Glutamatergic neuron (in vitro differentiated cells): ENCODE results near the gene TRIM54. TPM values are rescaled to one million over a fixed set of nuclear protein-coding genes. Genes with fewer than 3 reads are reported as not detected.

ENCODE experiments used
- DNase-seq: peaks from one replicate; pipeline ENCODE4 v3.0.0; 2022
- H3K27ac Mint-ChIP-seq: one replicate; pipeline ENCODE4 v1.8.0; 2020; ENCODE audit warnings: mild to moderate bottlenecking, mixed read lengths, inconsistent platforms; ENCODE audit not compliant: unreplicated experiment
- H3K27me3 Mint-ChIP-seq: one replicate; pipeline ENCODE4 v1.8.0; 2020; ENCODE audit warnings: mild to moderate bottlenecking, moderate library complexity, mixed read lengths, inconsistent platforms; ENCODE audit not compliant: unreplicated experiment
- H3K36me3 Mint-ChIP-seq: one replicate; pipeline ENCODE4 v1.8.0; 2020; ENCODE audit warnings: mild to moderate bottlenecking, mixed read lengths, inconsistent platforms; ENCODE audit not compliant: unreplicated experiment
- H3K4me1 Mint-ChIP-seq: one replicate; pipeline ENCODE4 v1.8.0; 2020; ENCODE audit warnings: mild to moderate bottlenecking, low read depth, mixed read lengths, inconsistent platforms; ENCODE audit not compliant: unreplicated experiment
- H3K4me3 Mint-ChIP-seq: one replicate; pipeline ENCODE4 v1.8.0; 2020; ENCODE audit warnings: mild to moderate bottlenecking, mixed read lengths, inconsistent platforms; ENCODE audit not compliant: unreplicated experiment
- H3K9me3 Mint-ChIP-seq: one replicate; pipeline ENCODE4 v1.8.0; 2020; ENCODE audit warnings: mild to moderate bottlenecking, moderate library complexity, mixed read lengths, inconsistent platforms; ENCODE audit not compliant: unreplicated experiment
- CTCF ChIP-seq: fragments of 200-600 bp; sonication (generic); IDR thresholded peaks from one replicate; pipeline ENCODE4 v1.5.0; 2021; ENCODE audit not compliant: partially characterized antibody, unreplicated experiment
- total RNA-seq: library from RNA; stranded (reverse); fragmentation: NEBNext Ultra II Directional; extraction: Animal tissue kit (Norgen Biotek cat#: 25700); gene quantifications from one replicate; pipeline ENCODE4 v1.2.1, GENCODE V29; 2021; ENCODE audit not compliant: unreplicated experiment

TRIM54 gene
- total RNA-seq, 1 donor from 2014 or later, result 2.0 TPM

- TF ChIP-seq CTCF, result no peak
- Mint-ChIP-seq H3K4me3 (no peak overlapping the region), H3K4me1 (peaks cover 20% of the 10 kb centered on the region), H3K27me3 (peaks cover 2% of the 10 kb centered on the region), H3K27ac (no peak overlapping the region), H3K36me3 (no peaks in the 10 kb centered on the region), H3K9me3 (peaks cover 8% of the 10 kb centered on the region)
- DNase-seq, result no peak
These were observed 4.2 kb upstream of the TRIM54 start for GRCh38 chr2:27278010-27278409.

GRCh38 chr2:27280826-27281225 lies 1.4 kb upstream of the TRIM54 start:
- peaks cover 2% of the 10 kb centered on the region for H3K27me3 Mint-ChIP-seq
- no peak overlapping the region for H3K4me3 Mint-ChIP-seq
- peaks cover 26% of the 10 kb centered on the region for H3K4me1 Mint-ChIP-seq
- H3K9me3 Mint-ChIP-seq, result peaks cover 8% of the 10 kb centered on the region
- no peaks in the 10 kb centered on the region for H3K36me3 Mint-ChIP-seq
- no peak for DNase-seq
- TF ChIP-seq CTCF, result no peak
- H3K27ac Mint-ChIP-seq, result no peak overlapping the region

- Mint-ChIP-seq H3K27me3 (peaks cover 2% of the 10 kb centered on the region), H3K4me1 (peaks cover 26% of the 10 kb centered on the region), H3K27ac (peak overlapping the region; percentile 53), H3K4me3 (no peak overlapping the region), H3K36me3 (no peaks in the 10 kb centered on the region), H3K9me3 (peaks cover 8% of the 10 kb centered on the region)
- TF ChIP-seq CTCF, result no peak
- no peak for DNase-seq
These were observed 787 bp upstream of the TRIM54 start for GRCh38 chr2:27281442-27281841.

- no peaks in the 10 kb centered on the region for H3K36me3 Mint-ChIP-seq
- peaks cover 6% of the 10 kb centered on the region for H3K9me3 Mint-ChIP-seq
- DNase-seq, result peak; percentile 44
- peak overlapping the region; percentile 81 for H3K4me3 Mint-ChIP-seq
- peaks cover 26% of the 10 kb centered on the region for H3K4me1 Mint-ChIP-seq
- H3K27ac Mint-ChIP-seq, result peak overlapping the region; percentile 76
- peaks cover 5% of the 10 kb centered on the region for H3K27me3 Mint-ChIP-seq
- no peak for TF ChIP-seq CTCF
These were observed 663 bp downstream of the TRIM54 start for GRCh38 chr2:27282892-27283291.

GRCh38 chr2:27284996-27285395 lies 2.8 kb downstream of the TRIM54 start:
- TF ChIP-seq CTCF, result no peak

More at GRCh38 chr2:27284996-27285395, 2.8 kb downstream of the TRIM54 start:
- Mint-ChIP-seq H3K27ac (no peak overlapping the region), H3K36me3 (no peaks in the 10 kb centered on the region), H3K4me3 (no peak overlapping the region), H3K27me3 (peaks cover 6% of the 10 kb centered on the region), H3K9me3 (peaks cover 6% of the 10 kb centered on the region), H3K4me1 (peaks cover 26% of the 10 kb centered on the region)
- DNase-seq, result no peak
